PC-9 (cell line): ENCODE data around the gene GALNT5.

Source experiments
- CTCF ChIP-seq: fragments of 200-600 bp; sonication (generic); conservative IDR thresholded peaks from 2 replicates; pipeline ENCODE4 v1.6.1; 2017; ENCODE audit warnings: mixed run types, antibody characterized with exemption, mild to moderate bottlenecking, moderate library complexity
- EZH2 ChIP-seq: fragments of 200-600 bp; sonication (generic); IDR thresholded peaks from 2 replicates; pipeline ENCODE4 v1.8.0; 2017; ENCODE audit warnings: antibody characterized with exemption, low read depth

GRCh38 chr2:157291018-157291417, 33.5 kb downstream of the GALNT5 start:
- TF ChIP-seq CTCF (no peak), EZH2 (no peak)
